A673 (cell line): Measurements from ENCODE around the gene ATP6AP1. TPM values are rescaled to one million over a fixed set of nuclear protein-coding genes. Genes with fewer than 3 reads are reported as not detected.

Source experiments
- BruUV-seq: library from RNA; stranded (reverse); fragments of 400-500 nt; replicated peaks from 2 replicates; lab custom pipeline; 2021; lab: Mats Ljungman, UMichigan
- CTCF ChIA-PET: fragments of 300-600 bp; sonication (Branson Sonifier 250); formaldehyde crosslinking; loops from one replicate; lab custom pipeline; 2022; ENCODE audit warnings: antibody characterized with exemption; lab: Charles Lee
- POLR2A ChIA-PET: fragments of 300-600 bp; sonication (Branson Sonifier 250); formaldehyde crosslinking; loops from one replicate; lab custom pipeline; 2022; ENCODE audit warnings: antibody characterized with exemption; ENCODE audit not compliant: low non-redundant PET; lab: Charles Lee
- DNase-seq: peaks from one replicate; pipeline ENCODE4 v3.0.0-alpha.2; 2015; ENCODE audit warnings: low spot score
- H3K27ac ChIP-seq: fragments of 200-600 bp; sonication (generic); 2 replicates; pipeline ENCODE4 v1.5.1; 2016; ENCODE audit warnings: mixed run types, low read depth, mild to moderate bottlenecking, mixed read lengths, antibody characterized with exemption, low read length; ENCODE audit not compliant: poor library complexity, severe bottlenecking
- H3K27me3 ChIP-seq: fragments of 200-600 bp; sonication (generic); replicated peaks from 2 replicates; pipeline ENCODE4 v1.6.1; 2017; ENCODE audit warnings: mixed run types, low read depth, mild to moderate bottlenecking, mixed read lengths, antibody characterized with exemption, low read length; ENCODE audit not compliant: insufficient read depth, poor library complexity
- H3K36me3 ChIP-seq: fragments of 200-600 bp; sonication (generic); 2 replicates; pipeline ENCODE4 v1.6.1; 2016; ENCODE audit warnings: mixed run types, mild to moderate bottlenecking, mixed read lengths, antibody characterized with exemption, low read length; ENCODE audit not compliant: insufficient read depth, poor library complexity, severe bottlenecking
- H3K4me1 ChIP-seq: fragments of 200-600 bp; sonication (generic); 2 replicates; pipeline ENCODE4 v1.6.1; 2017; ENCODE audit warnings: mixed run types, mild to moderate bottlenecking, mixed read lengths, antibody characterized with exemption, low read length; ENCODE audit not compliant: insufficient read depth, poor library complexity, severe bottlenecking
- H3K4me3 ChIP-seq: fragments of 200-600 bp; sonication (generic); 2 replicates; pipeline ENCODE4 v1.5.1; 2016; ENCODE audit warnings: low read depth, mixed run types, mild to moderate bottlenecking, mixed read lengths, low read length; ENCODE audit not compliant: poor library complexity, severe bottlenecking
- H3K9me3 ChIP-seq: fragments of 200-600 bp; sonication (generic); 2 replicates; pipeline ENCODE4 v1.6.1; 2016; ENCODE audit warnings: mixed run types, low read depth, mild to moderate bottlenecking, mixed read lengths, antibody characterized with exemption, low read length; ENCODE audit not compliant: poor library complexity, severe bottlenecking
- EZH2 ChIP-seq: fragments of 200-600 bp; sonication (generic); IDR thresholded peaks from 2 replicates; pipeline ENCODE4 v1.6.1; 2017; ENCODE audit warnings: borderline replicate concordance, low read depth, mild to moderate bottlenecking, mixed read lengths, antibody characterized with exemption, low read length; ENCODE audit not compliant: poor library complexity, severe bottlenecking
- intact Hi-C: fragments of 100-400 bp; cut with micrococcal nuclease; formaldehyde crosslinking; loops from one replicate; pipeline ENCODE4 v1.10.0; 2022; ENCODE audit not compliant: unreplicated experiment
- total RNA-seq: library from RNA; stranded (reverse); gene quantifications from 2 replicates; pipeline ENCODE4 v1.2.3, GENCODE V29; 2021
- TF ChIP-seq, protein P1 (sequence below): fragments of 300-800, 200-600 bp; sonication (generic); conservative IDR thresholded peaks from 2 replicates; pipeline ENCODE4 v1.5.1; 2017; ENCODE audit warnings: low read depth, mild to moderate bottlenecking, antibody characterized with exemption, low read length, moderate library complexity, mixed read lengths

ATP6AP1 gene
- total RNA-seq, 1 experiment from 2014 or later = 77.1 TPM

DNA sequence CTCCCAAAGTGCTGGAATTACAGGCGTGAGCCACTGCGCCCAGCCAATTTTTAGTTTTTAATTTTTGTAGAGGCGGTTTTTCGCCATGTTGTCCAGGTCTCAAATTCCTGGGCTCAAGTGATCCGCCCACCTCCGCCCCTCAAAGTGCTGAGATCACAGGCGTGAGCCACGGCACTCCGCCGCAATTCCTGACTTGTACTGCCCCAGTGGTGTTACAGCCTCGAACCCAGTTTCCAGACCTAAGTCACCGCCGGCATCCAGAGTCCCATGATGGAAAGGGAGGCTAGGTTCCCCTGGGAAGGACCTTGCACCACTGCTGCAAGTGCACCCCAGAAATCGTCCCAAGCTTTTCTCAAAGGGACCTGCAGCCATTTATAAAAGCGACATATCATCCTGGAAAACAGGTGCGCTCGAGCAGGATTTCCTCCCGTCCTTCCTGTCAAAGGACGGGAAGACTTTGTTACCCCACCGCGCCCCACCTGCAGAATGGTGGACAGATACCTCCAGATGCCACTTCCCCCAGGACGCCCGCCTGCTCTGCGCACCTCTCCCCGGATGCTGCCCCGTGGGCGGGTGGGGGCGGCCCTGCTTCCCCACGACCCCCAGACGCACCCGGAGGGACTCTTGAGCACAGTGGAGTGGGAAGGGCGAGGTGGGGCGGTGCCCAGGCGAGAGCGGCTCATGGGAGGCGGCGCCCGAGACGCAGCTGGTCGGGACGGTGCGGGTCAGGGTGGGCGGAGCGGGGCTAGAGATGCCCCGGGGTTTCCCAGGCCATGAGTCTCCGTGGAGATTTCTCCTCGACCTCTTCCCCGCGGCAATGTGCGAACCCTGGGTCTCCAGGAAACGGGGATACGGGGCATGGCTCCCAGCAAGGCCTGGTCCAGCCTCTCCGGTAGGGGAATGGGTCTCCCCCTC is 31.2 kb upstream of the ATP6AP1 start:
- TF ChIP-seq, protein P1, sequence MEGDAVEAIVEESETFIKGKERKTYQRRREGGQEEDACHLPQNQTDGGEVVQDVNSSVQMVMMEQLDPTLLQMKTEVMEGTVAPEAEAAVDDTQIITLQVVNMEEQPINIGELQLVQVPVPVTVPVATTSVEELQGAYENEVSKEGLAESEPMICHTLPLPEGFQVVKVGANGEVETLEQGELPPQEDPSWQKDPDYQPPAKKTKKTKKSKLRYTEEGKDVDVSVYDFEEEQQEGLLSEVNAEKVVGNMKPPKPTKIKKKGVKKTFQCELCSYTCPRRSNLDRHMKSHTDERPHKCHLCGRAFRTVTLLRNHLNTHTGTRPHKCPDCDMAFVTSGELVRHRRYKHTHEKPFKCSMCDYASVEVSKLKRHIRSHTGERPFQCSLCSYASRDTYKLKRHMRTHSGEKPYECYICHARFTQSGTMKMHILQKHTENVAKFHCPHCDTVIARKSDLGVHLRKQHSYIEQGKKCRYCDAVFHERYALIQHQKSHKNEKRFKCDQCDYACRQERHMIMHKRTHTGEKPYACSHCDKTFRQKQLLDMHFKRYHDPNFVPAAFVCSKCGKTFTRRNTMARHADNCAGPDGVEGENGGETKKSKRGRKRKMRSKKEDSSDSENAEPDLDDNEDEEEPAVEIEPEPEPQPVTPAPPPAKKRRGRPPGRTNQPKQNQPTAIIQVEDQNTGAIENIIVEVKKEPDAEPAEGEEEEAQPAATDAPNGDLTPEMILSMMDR = no peak
- no peak for TF ChIP-seq EZH2
- peak overlapping the region; percentile 100 for H3K27ac ChIP-seq
- POLR2A ChIA-PET = interaction anchor here (0.6 to 1.1 kb wide), 4 partner anchors 18 to 130 kb away, joined by 3 to 4 read pairs (median 3); no protein-coding TSS in a partner anchor
- H3K36me3 ChIP-seq = peaks cover 25% of the 10 kb centered on the region
- H3K4me1 ChIP-seq = no peaks in the 10 kb centered on the region
- intact Hi-C loops = loop anchor here (10.0 kb wide), 1 partner anchor 422 kb away; the partner anchor contains the start of genes HCFC1 and TMEM187
- H3K4me3 ChIP-seq = peak overlapping the region; percentile 89
- peak; percentile 61 for DNase-seq
- H3K9me3 ChIP-seq = no peaks in the 10 kb centered on the region
- CTCF ChIA-PET = no interaction called here
- TSS peak; percentile 84 for BruUV-seq
- no peaks in the 10 kb centered on the region for H3K27me3 ChIP-seq

DNA sequence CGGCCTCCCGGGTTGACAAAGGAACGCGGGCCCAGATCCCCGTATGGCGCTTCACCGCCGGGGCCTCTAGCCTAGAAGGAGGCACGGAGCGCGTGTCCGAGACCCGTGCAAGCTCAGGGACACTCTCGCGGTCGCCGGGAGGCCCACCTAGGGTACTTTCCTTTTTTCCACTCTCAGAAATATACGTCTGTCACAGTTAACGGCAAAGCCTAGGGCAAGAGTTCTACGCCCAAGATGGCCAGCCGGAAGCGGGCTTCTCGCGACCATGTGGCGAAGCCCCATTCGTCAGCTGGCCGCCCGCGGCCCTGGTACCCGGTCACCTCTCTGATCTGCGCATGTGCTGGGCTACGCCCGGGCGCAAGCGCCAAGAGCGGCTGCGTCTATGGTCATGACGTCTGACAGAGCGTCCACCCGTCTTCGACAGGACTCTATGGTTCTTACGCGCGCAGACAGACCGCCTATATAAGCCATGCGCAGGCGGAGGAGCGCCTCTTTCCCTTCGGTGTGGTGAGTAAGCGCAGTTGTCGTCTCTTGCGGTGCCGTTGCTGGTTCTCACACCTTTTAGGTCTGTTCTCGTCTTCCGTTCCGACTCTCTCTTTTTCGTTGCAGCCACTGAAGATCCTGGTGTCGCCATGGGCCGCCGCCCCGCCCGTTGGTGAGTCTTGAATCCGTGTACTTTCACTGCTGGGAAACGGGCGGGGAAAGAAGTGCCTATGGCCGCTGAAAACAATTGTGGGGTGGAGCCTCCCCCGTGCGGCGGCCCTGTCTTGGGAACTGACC is 30.4 kb upstream of the ATP6AP1 start, which contains the start of gene RPL10:
TSS of gene RPL10 (plus strand) at position 490 of the 780 bp plus-strand sequence. CDS start at position 633, 143 bp downstream.
- Histone ChIP-seq H3K27ac (peak within 1 kb of the TSS; percentile 100), H3K9me3 (no peaks in the 10 kb centered on the region), H3K27me3 (no peaks in the 10 kb centered on the region), H3K4me1 (no peaks in the 10 kb centered on the region), H3K4me3 (peak within 1 kb of the TSS; percentile 89), H3K36me3 (peaks cover 25% of the 10 kb centered on the region)
- TF ChIP-seq EZH2 = no peak
- TF ChIP-seq, protein P1 = no peak
- POLR2A ChIA-PET = interaction anchor here (0.6 to 1.1 kb wide), 4 partner anchors 17 to 129 kb away, joined by 3 to 4 read pairs (median 3); no protein-coding TSS in a partner anchor
- peak; percentile 96 for DNase-seq
- no TSS peak for BruUV-seq
- CTCF ChIA-PET = no interaction called here
- intact Hi-C loops = loop anchor here (10.0 kb wide), 1 partner anchor 423 kb away; the partner anchor contains the start of genes HCFC1 and TMEM187
